PFSK-1 (cell line): ENCODE results near the gene RPL10A.

Source experiments
- POLR2AphosphoS5 ChIP-seq: IDR thresholded peaks from 2 replicates; pipeline ENCODE4 v1.6.1; 2012; ENCODE audit warnings: low read depth, mild to moderate bottlenecking, control low read depth, low read length, moderate library complexity
- TAF1 ChIP-seq: IDR thresholded peaks from 2 replicates; pipeline ENCODE4 v1.6.1; 2012; ENCODE audit warnings: low read length, control low read depth, borderline replicate concordance; ENCODE audit not compliant: insufficient read depth

DNA sequence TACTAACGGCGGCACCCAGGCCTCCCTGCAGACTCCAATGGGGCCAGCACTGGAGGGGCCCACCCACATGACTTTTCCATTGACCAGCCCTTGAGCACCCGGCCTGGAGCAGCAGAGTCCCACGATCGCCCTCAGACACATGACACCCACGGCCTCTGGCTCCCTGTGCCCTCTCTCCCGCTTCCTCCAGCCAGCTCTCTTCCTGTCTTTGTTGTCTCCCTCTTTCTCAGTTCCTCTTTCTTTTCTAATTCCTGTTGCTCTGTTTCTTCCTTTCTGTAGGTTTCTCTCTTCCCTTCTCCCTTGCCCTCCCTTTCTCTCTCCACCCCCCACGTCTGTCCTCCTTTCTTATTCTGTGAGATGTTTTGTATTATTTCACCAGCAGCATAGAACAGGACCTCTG, 42.1 kb upstream of the RPL10A start:
- no peak for TF ChIP-seq TAF1
- TF ChIP-seq POLR2AphosphoS5 = no peak
